HG02610 (cell line): ENCODE results near the gene RPL32.

Experiments used
- ATAC-seq: cut with Tn5 transposase; IDR thresholded peaks from one replicate; pipeline ENCODE4 v1.9.1; 2021; ENCODE audit warnings: mild to moderate bottlenecking, moderate library complexity; ENCODE audit not compliant: unreplicated experiment

Gene RPL32

DNA sequence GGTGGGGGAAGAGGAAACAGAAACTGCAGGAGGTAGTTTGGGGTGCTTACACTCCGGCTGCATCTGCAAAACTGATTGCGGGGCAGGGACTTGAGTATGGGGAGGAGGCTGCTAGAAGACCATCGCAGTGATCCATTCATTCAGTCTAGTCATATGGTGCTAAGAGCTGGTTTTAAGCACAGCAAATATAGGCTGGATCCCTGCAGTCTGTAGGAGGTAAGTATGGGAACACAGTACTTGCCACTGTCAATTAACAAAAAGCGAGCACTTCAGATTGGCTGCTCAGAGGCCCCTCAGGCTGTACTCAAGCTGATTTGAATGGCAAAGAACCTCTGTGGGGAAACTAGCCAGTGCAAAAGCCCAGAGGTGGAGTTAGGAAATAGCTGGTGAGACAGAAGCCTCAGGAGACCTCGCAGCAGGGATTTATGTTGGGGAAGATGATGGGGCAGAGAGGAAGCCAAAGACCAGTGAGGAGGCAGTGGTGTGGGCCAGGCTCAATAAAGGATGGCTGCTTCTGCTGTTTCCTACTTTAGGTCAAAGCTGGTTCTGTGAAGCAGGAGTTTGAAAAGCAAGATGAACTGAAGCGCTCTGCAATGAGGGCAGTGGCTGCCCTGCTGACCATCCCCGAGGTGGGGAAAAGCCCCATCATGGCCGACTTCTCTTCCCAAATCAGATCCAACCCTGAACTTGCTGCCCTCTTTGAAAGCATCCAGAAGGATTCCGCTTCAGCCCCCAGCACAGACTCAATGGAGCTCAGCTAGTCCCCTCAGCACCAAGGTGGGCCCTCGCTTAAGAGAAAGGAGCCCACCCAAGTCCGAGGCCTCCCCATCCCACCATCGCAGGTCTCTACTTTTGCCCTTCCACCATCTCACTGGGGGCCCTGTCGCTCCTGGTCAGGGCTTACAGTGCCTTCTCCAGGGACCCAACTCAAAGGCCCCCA is 7.9 kb downstream of the RPL32 start:
- ATAC-seq: no peak

GRCh38 chr3:12832350-12833221 is 8.8 kb downstream of the RPL32 start:
- no peak for ATAC-seq

DNA sequence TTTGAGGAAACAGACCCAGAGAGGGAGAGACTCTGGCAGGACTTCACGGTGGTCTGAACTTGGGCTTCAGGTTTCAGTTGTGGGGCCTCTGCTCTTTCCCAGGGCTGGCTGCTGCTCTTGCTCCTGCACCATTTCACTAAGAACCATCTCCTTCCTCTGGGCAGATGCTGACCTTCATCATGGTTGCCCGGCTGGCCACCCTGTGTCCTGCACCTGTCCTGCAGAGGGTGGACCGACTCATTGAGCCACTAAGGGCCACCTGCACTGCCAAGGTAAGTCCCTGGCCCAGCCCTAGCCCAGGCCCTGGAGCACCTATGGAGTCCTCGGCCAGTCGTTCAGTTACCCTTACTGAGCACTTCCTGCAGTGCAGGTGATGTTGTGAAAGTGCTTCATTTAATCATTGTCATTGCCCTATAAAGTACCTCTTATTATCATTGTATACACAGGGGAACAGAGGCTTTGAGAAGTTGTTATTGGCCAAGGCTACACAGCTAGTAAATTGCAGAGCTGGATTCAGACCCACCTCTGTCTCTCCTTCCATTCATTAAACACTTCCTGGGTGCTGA is 10.0 kb downstream of the RPL32 start:
- ATAC-seq: no peak

DNA sequence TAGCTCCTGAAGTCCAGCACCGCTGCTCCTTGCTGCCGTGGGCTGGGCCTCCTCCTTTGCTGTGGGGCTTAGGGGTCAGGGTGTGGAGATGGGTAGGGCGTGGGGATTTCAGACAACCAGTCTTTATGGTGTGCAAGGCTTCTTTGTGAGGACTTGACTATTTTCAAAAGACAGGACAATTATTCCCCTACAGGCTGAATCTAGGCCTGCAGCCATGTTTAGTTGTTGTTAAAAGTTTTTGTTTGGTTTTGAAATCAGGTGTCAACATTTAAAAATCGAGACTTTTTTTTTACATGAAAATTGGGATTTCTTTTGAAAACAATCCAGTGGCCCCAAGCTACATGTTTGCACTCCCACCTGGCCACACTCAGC is 10.6 kb downstream of the RPL32 start:
- no peak for ATAC-seq

DNA sequence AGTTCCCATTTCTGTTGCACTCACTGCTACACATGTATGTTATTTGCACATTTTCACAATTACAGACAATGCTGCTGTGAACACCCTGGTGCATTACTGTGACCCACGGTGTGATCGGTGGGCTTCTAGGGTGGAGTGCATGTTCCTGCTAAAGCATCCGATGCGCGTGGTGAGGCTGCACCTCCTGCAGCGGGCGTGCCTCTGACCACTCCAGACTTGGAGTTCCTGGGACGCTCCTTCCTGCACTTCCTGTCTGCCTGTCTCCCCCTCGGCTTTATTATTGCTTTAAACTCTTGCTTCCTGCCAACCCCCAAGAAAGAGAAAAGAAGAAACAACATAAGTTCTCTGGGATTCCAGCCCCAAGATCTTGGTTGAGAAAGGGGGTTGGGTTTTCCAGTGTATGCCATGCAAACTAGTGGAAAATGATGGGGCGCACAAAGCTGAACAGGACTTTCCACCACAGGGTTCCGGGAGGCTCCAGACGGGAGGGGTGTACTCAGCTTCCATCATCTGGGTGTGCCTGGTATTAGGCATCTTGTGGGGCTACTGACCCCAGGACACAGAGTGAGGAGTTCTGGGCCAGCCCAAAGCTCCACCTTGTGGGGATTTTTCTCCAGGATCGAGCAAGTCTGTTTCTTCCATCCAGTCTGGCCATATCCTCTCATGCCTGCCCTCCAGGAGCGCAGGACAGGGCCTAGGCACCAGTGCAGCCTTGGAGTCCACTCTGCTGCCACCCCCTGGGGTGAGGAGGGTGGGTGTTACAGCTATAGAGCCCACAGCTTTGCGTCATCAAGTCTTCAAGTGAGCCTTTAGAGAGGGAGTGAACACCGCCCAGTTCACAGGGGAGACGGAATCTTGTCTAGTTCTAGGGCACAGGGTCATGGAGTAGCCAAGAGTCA is 11.2 kb downstream of the RPL32 start:
- ATAC-seq: no peak

- ATAC-seq: no peak
Measured at GRCh38 chr3:12829404-12829803, 12.0 kb downstream of the RPL32 start.

DNA sequence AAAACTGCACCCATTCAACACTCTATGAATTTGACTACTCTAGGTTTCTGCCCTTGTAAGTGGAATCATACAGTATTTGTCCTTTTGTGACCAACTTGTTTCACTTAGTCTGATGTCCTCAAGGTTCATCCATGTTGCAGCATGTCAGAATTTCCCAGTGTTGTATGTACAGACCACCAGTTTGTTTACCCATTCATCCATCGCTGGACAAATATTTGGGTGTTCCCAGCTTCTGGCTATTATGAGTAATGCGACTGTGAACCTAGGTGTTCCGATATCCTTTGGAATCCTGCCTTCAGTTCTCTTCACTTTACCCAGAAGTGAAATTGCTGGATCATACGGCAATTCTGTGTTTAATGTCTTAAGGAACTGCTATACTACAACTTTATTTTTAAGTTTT is 12.6 kb downstream of the RPL32 start:
- ATAC-seq: no peak

DNA sequence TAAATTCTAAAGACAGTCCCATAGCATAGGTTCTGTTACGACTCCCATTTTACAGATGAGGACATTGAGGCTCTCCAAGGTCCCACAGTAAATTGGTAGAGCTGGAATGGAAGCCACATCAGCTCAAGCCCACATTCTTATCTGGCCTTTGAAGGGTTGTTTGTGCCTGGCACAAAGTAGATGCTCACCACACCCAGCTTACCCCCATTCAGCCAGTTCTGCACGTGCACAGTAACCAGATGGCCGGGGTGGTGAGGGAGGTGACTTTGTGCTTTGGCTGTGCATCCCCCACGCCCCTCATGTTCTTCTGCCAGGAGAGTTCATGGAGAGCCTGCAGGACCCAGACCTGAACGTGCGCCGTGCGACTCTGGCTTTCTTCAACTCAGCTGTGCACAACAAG is 16.2 kb downstream of the RPL32 start:
- no peak for ATAC-seq

- no peak for ATAC-seq
Measured at GRCh38 chr3:12824299-12824698, 17.1 kb downstream of the RPL32 start.

DNA sequence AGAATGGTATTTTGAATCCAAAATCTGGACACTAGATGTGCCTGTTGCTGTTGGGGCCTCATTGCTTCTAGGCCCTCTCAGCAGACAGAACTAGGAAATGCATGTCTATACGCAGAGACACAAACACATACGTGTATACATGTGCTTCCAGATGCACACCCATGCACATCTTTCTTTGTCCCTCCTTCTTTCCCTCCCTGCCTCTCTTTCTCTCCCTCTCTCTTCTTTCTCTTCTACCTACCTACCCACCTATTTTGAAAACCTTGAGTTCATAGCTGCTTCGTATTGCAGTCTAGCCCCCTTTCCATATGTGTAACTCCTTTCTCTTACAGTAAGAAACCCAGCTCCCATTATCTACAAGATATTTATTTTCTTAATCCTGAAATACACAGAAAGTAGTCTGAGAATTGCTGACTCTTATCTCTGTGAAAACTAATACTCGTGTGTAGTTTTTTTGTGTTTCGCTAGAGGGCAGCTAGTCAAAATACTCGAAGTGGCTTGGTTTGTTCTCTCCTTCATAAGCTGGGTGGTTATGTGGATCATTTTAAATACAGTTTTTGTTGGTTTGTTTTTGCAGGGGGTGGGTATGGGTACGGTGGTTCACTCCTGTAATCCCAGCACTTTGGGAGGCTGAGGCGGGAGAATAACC is 18.5 kb downstream of the RPL32 start:
- ATAC-seq: no peak

DNA sequence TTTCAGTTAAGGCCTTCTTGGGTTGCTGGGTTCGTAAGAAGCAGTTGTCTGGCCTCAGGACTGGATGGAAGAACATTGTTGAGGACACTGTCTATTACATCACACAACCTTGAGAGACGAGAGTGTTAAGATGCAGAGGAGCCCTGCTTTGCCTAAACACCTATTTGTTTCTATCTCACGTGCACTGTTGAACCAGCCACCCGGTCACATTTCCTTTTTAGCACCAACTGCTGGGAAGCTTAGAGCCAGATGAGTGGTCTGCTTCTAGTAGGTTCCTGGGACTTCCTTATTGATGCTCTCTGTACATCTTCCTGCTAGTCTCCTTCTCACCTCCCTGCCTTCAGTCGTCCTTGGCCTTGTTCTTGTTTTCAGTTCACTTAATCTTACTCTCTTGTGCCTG is 22.6 kb downstream of the RPL32 start:
- ATAC-seq: no peak

DNA sequence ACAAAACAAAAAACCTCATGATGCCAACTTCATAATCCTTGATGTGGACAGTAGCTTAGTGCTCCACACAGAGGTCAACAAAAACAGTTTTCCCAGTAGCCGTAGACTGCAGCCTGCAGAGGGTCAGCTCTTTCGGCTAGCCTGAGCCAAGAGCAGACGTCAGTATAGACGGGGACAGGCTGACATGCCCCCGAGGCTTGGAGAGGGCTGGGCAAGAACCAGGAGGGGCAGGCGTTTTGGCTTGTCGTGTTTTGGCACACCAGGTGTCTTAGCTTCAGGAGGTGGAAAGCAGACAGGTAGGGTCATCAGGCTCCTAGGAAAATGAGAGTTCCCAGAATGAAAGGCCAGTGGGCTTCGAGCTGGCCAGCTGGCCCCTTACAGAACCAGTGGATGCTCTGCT is 23.1 kb downstream of the RPL32 start:
- ATAC-seq: no peak

DNA sequence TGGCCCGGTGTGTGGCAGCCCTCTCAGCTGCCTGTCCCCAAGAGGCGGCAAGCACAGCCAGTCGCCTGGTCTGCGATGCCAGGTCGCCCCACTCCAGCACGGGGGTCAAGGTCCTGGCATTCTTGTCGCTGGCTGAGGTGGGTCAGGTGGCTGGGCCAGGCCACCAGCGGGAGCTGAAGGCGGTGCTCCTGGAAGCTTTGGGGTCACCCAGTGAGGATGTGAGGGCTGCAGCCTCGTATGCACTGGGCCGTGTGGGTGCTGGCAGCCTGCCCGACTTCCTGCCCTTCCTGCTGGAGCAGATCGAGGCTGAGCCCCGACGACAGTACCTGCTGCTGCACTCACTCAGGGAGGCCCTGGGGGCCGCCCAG is 24.0 kb downstream of the RPL32 start:
- ATAC-seq: no peak

- no peak for ATAC-seq
Measured at GRCh38 chr3:12816521-12817342, 24.6 kb downstream of the RPL32 start.

DNA sequence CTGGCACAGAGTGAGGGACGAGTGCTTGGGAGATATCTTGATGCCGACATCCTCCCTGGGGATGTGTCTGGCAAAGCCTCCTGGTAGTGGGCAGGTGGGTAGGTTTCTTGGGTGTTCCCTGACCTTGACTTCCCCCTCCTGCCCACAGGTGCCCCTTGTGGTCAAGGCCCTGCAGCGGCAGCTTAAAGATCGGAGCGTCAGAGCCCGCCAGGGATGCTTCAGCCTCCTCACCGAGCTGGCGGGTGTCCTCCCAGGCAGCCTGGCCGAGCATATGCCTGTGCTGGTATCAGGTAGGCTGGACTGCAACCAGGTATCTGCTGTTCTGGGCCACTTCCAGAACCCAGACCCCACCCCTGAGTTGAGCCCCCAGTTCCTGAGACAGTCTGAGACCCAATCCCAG is 25.6 kb downstream of the RPL32 start:
- no peak for ATAC-seq

GRCh38 chr3:12815078-12815477 is 26.3 kb downstream of the RPL32 start:
- ATAC-seq: no peak

DNA sequence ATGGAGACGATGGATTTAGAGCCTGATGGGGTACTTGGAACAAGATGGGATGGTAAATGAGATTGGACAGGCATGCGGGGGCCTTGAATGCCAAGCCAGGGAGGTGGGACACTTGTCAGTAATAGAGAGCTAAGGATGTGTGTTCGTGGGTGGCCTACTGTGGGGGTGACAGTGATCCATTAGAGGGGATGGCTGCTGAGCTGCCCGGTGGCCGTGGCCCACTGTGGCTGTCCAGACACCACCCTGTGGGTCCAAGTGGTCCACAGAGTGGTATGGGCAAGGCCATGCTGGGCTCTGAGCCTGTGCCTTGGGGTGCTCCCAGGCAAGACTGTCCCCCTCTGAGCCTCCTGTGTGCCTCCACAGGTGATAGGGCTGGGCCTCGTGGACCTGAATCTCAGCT is 27.4 kb downstream of the RPL32 start:
- no peak for ATAC-seq

GRCh38 chr3:12812812-12813211 is 28.6 kb downstream of the RPL32 start:
- no peak for ATAC-seq

GRCh38 chr3:12810961-12811360 is 30.4 kb downstream of the RPL32 start:
- ATAC-seq: no peak
